ENCODE results near the gene C10orf95. TPM values are rescaled to one million over a fixed set of nuclear protein-coding genes. Genes with fewer than 3 reads are reported as not detected.
A peak's percentile ranks its signal among the peaks of the same experiment; 100 is the strongest.

C10orf95 gene
- total and polyA plus RNA-seq, 2 of the 13 experiments (the other 11 are each of a cell fraction or from before 2014, with no cell fraction given), result 0.05 to 0.07 TPM

- no TSS peak for BruUV-seq (replicated peaks)
- POLR2A ChIA-PET, result interaction anchor here (1.0 to 1.3 kb wide), 2 partner anchors 10 to 17 kb away, joined by 3 to 4 read pairs; partner anchors contain the start of gene FBXL15
- Histone ChIP-seq H3K27me3 (ENCODE audit: control insufficient read depth in 1 of 2, insufficient read depth in 2 of 2, low read length in 2 of 2) (peaks cover 26 to 86% of the 10 kb centered on the region in 2 experiments), H4K20me1 (ENCODE audit: insufficient read depth, low read length) (peaks cover 4% of the 10 kb centered on the region; the same call in 1 of the 2 replicates), H3K9ac (ENCODE audit: insufficient read depth, low read depth, low read length) (no peak overlapping the region), H3K4me2 (ENCODE audit: low read depth, low read length) (peak overlapping the region; percentile 61; the same call in 1 of the 2 replicates), H3K27ac (ENCODE audit: extremely low read length, insufficient read depth, low read length) (no peak overlapping the region), H3K4me1 (ENCODE audit: insufficient read depth, low read length) (peaks cover 18% of the 10 kb centered on the region), H3K36me3 (replicated peaks in 1 of 2; ENCODE audit: control insufficient read depth in 1 of 2, insufficient read depth in 2 of 2, low read length in 2 of 2) (no peaks in the 10 kb centered on the region), H3K79me2 (ENCODE audit: insufficient read depth, low read length) (no peaks in the 10 kb centered on the region), H3K4me3 (replicated peaks in 1 of 3; ENCODE audit: insufficient read depth in 1 of 3, low read depth in 2 of 3, low read length in 3 of 3) (peak overlapping the region in 1 of 3 experiments; percentile 25; a peak in 2 of 6 replicates), H2AFZ (ENCODE audit: low read length) (no peak overlapping the region), H3K9me3 (ENCODE audit: low read length) (no peaks in the 10 kb centered on the region)
- TF ChIP-seq ZNF12 (CRISPR knock-in tag; IDR thresholded peaks at IDR 0.05) (no peak), MAX (IDR thresholded peaks at IDR 0.05) (no peak)
- TF ChIP-seq, protein P1, sequence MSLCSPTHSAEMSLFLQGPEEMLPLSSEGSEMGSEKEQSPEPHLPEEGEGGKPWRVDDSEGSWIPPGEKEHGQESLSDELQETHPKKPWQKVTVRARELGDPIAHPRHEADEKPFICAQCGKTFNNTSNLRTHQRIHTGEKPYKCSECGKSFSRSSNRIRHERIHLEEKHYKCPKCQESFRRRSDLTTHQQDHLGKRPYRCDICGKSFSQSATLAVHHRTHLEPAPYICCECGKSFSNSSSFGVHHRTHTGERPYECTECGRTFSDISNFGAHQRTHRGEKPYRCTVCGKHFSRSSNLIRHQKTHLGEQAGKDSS (CRISPR knock-in tag; IDR thresholded peaks at IDR 0.05; ENCODE audit: borderline replicate concordance, low read depth), result no peak
- TF ChIP-seq, protein P2, sequence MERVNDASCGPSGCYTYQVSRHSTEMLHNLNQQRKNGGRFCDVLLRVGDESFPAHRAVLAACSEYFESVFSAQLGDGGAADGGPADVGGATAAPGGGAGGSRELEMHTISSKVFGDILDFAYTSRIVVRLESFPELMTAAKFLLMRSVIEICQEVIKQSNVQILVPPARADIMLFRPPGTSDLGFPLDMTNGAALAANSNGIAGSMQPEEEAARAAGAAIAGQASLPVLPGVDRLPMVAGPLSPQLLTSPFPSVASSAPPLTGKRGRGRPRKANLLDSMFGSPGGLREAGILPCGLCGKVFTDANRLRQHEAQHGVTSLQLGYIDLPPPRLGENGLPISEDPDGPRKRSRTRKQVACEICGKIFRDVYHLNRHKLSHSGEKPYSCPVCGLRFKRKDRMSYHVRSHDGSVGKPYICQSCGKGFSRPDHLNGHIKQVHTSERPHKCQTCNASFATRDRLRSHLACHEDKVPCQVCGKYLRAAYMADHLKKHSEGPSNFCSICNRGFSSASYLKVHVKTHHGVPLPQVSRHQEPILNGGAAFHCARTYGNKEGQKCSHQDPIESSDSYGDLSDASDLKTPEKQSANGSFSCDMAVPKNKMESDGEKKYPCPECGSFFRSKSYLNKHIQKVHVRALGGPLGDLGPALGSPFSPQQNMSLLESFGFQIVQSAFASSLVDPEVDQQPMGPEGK (CRISPR knock-in tag; IDR thresholded peaks at IDR 0.05), result no peak
- 39% methylated on average over 20 of the region's 48 CpGs for WGBS (ENCODE audit: low lambda C conversion rate)
- CTCF ChIA-PET (ENCODE audit: low intra/inter-chr PET ratio, low total read pairs), result no interaction called here
- DNase-seq (ENCODE audit: low spot score), result no peak
- intact Hi-C loops (cut with micrococcal nuclease; ENCODE audit: unreplicated experiment), result no loop called here
- no peak for FAIRE-seq
- in situ Hi-C loops (cut with HindIII; ENCODE audit: extremely low pct_ligation_motif_present, low pct_unique_long_range_greater_than_20kb), result no loop called here
- no peak for ATAC-seq
Observed at GRCh38 chr10:102410429-102411073, 40.8 kb downstream of the C10orf95 start.
